Fibroblast of lung (primary cell): ENCODE data around the gene FOXI1. TPM values are rescaled to one million over a fixed set of nuclear protein-coding genes. Genes with fewer than 3 reads are reported as not detected.
A peak's percentile ranks its signal among the peaks of the same experiment; 100 is the strongest.

Experiments used
- DNase-seq, 2 donors: peaks; one replicate each; pipeline versions ENCODE4 v3.0.0 to v3.0.0-alpha.2; 2010; ENCODE audit warnings: low read depth in 2 of 2
- H2AFZ ChIP-seq: 2 replicates; pipeline ENCODE4 v1.5.1; 2012; ENCODE audit warnings: low read length, control low read depth, inconsistent platforms
- H3K27ac ChIP-seq: 2 replicates; pipeline ENCODE4 v1.5.1; 2011; ENCODE audit warnings: low read length, control low read depth; ENCODE audit not compliant: insufficient read depth
- H3K27me3 ChIP-seq: 2 replicates; pipeline ENCODE4 v1.5.1; 2011; ENCODE audit warnings: mild to moderate bottlenecking, low read length; ENCODE audit not compliant: control insufficient read depth, insufficient read depth
- H3K36me3 ChIP-seq: 2 replicates; pipeline ENCODE4 v1.5.1; 2011; ENCODE audit warnings: low read length; ENCODE audit not compliant: control insufficient read depth, insufficient read depth
- H3K4me1 ChIP-seq: 2 replicates; pipeline ENCODE4 v1.5.1; 2011; ENCODE audit warnings: low read length; ENCODE audit not compliant: control insufficient read depth, insufficient read depth; ENCODE audit errors: extremely low read depth
- H3K4me2 ChIP-seq: 2 replicates; pipeline ENCODE4 v1.5.1; 2011; ENCODE audit warnings: low read length, control low read depth; ENCODE audit not compliant: insufficient read depth; ENCODE audit errors: extremely low read depth
- H3K4me3 ChIP-seq, 4 experiments: fragments of 200-600 bp in 1 of 4; sonication (generic) in 1 of 4; replicated peaks in 1 of 4; 2 replicates each; pipeline ENCODE4 v1.5.1; 2011 to 2016; ENCODE audit warnings: low read length in 4 of 4, low read depth in 3 of 4, mild to moderate bottlenecking in 3 of 4, control low read depth in 2 of 4, inconsistent platforms in 1 of 4, mixed read lengths in 1 of 4; ENCODE audit not compliant: insufficient read depth in 1 of 4; ENCODE audit errors: control extremely low read depth in 1 of 4
- H3K79me2 ChIP-seq: 2 replicates; pipeline ENCODE4 v1.5.1; 2012; ENCODE audit warnings: mild to moderate bottlenecking, low read length, inconsistent platforms; ENCODE audit not compliant: control insufficient read depth, insufficient read depth
- H3K9ac ChIP-seq: 2 replicates; pipeline ENCODE4 v1.5.1; 2011; ENCODE audit warnings: mild to moderate bottlenecking, low read length, control low read depth; ENCODE audit not compliant: insufficient read depth
- H3K9me3 ChIP-seq: 2 replicates; pipeline ENCODE4 v1.5.1; 2012; ENCODE audit warnings: low read depth, low read length; ENCODE audit not compliant: control insufficient read depth, insufficient read depth
- H4K20me1 ChIP-seq: 2 replicates; pipeline ENCODE4 v1.5.1; 2011; ENCODE audit warnings: low read length; ENCODE audit not compliant: control insufficient read depth, insufficient read depth; ENCODE audit errors: extremely low read depth
- EZH2 ChIP-seq: IDR thresholded peaks from 2 replicates; pipeline ENCODE4 v1.5.1; 2012; ENCODE audit warnings: low read length, control low read depth, mild to moderate bottlenecking; ENCODE audit errors: missing control alignments
- polyA plus RNA-seq, 2 donors: library from polyadenylated mRNA; depleted of rRNA in 1 of 2; stranded (reverse) in 1 of 2; unstranded in 1 of 2; fragments of >200 nt; gene quantifications; 2 replicates each; pipeline ENCODE4 v1.2.1, GENCODE V29; 2011 to 2012; ENCODE audit warnings: missing spikeins in 1 of 2
- total RNA-seq: library from RNA; depleted of rRNA; stranded (reverse); fragments of >200 nt; gene quantifications from 2 replicates; pipeline ENCODE4 v1.2.1, GENCODE V29; 2014
- TF ChIP-seq, protein P1 (sequence below), 2 donors: IDR thresholded peaks in 1 of 2; conservative IDR thresholded peaks in 1 of 2; 1 replicate in 1 of 2; 2 replicates in 1 of 2; pipeline ENCODE4 v1.5.1; 2011 to 2012; ENCODE audit warnings: low read length in 2 of 2, control low read depth in 1 of 2, inconsistent platforms in 1 of 2, low read depth in 1 of 2, mild to moderate bottlenecking in 1 of 2

Gene FOXI1
- total and polyA plus RNA-seq, 2 donors (not counting 1 experiment from before 2014, with no cell fraction given): not detected

DNA sequence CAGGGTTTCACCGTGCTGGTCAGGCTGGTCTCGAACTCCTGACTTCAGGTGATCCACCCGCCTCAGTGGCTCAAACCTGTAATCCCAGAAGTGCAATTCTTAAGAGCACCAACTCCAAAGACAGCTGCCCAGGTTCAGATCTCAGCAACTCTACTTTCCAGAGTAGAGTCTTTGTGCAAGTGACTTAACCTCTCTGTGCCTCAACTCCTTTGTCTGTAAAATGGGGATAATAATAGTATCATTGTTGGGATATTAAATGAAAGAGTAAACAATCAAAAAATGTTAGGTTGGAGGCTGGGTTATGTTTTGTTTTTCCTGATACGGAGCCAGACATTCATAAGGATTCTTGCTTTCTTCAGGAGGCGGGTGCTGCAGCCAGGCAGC is 45.0 kb downstream of the FOXI1 start:
- Histone ChIP-seq H3K36me3 (no peaks in the 10 kb centered on the region), H3K9ac (no peak overlapping the region), H3K27ac (no peak overlapping the region), H3K79me2 (no peaks in the 10 kb centered on the region), H3K4me2 (no peak overlapping the region), H4K20me1 (no peaks in the 10 kb centered on the region), H3K9me3 (no peaks in the 10 kb centered on the region), H3K4me1 (no peaks in the 10 kb centered on the region), H2AFZ (no peak overlapping the region), H3K27me3 (no peaks in the 10 kb centered on the region), H3K4me3 (no peak overlapping the region)
- DNase-seq: no peak
- no peak for TF ChIP-seq EZH2
- TF ChIP-seq, protein P1, sequence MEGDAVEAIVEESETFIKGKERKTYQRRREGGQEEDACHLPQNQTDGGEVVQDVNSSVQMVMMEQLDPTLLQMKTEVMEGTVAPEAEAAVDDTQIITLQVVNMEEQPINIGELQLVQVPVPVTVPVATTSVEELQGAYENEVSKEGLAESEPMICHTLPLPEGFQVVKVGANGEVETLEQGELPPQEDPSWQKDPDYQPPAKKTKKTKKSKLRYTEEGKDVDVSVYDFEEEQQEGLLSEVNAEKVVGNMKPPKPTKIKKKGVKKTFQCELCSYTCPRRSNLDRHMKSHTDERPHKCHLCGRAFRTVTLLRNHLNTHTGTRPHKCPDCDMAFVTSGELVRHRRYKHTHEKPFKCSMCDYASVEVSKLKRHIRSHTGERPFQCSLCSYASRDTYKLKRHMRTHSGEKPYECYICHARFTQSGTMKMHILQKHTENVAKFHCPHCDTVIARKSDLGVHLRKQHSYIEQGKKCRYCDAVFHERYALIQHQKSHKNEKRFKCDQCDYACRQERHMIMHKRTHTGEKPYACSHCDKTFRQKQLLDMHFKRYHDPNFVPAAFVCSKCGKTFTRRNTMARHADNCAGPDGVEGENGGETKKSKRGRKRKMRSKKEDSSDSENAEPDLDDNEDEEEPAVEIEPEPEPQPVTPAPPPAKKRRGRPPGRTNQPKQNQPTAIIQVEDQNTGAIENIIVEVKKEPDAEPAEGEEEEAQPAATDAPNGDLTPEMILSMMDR (conservative IDR thresholded peaks at IDR 0.05 in 1 of 2, IDR thresholded peaks at IDR 0.05 in 1 of 2; ENCODE audit: low read depth in 1 of 2, low read length in 2 of 2): no peak

DNA sequence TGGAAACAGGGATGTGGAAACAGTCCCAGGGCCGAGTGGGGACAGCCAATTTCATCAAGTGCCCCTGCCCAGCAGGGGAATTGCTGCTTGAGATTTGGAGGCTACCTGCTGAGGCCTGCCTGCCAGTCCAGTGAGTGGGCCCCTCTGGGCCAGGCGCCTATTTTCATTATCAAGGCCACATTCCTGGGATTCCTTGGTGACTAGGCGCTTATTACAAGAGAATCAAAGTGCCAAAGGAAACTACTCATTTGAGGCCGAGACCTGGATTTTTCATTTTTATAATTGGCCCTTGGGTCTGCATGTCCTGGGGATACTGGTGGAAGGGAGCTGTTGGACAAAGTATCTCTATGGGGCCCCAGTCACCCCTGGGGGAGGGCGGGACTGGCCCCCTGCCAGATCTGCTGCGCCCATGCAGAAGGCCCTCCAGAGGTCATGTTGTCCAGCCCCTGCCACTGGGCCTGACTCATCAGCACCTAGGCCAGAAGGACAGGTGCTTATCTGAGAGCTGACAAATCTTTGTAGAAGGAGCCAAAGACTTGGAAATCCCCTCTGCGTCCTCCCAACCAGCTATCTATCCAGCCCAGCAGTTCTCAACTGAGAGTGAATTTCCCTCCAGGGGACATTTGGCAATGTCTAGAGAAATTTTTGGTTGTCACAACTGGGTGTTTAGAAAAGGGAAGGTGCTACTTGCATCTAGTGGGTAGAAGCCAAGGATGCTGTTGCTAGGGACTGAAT is 45.6 kb downstream of the FOXI1 start:
- no peaks in the 10 kb centered on the region for H3K79me2 ChIP-seq
- H3K4me2 ChIP-seq: no peak overlapping the region
- no peaks in the 10 kb centered on the region for H3K4me1 ChIP-seq
- H3K27me3 ChIP-seq: no peaks in the 10 kb centered on the region
- H3K9ac ChIP-seq: no peak overlapping the region
- no peaks in the 10 kb centered on the region for H3K9me3 ChIP-seq
- H4K20me1 ChIP-seq: no peaks in the 10 kb centered on the region
- H3K36me3 ChIP-seq: no peaks in the 10 kb centered on the region
- H2AFZ ChIP-seq: no peak overlapping the region
- no peak overlapping the region for H3K27ac ChIP-seq
- DNase-seq: peak; percentile 21 to 90
- no peak overlapping the region for H3K4me3 ChIP-seq
- TF ChIP-seq, protein P1 (conservative IDR thresholded peaks at IDR 0.05 in 1 of 2, IDR thresholded peaks at IDR 0.05 in 1 of 2; ENCODE audit: low read depth in 1 of 2, low read length in 2 of 2): no peak
- TF ChIP-seq EZH2: no peak

DNA sequence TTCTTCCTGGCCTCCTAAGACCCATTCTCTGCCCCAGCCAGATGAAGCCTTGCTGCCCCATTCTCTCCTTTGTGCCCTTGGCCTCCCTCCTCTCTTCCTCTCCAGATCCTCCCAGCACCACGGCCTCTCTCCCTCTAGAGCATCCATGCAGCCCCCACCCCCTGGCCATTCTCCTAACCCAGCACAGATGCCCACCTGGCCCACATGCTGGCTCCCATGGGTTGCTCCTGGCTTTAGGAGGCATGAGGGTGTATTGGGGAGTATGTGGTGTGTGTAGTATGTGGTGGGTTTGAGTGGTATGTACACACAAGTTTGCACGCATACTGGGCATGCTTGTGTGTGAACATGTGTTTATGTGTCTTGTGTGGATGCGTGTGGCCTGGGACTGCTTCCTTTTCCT is 47.1 kb downstream of the FOXI1 start:
- Histone ChIP-seq H3K79me2 (no peaks in the 10 kb centered on the region), H4K20me1 (no peaks in the 10 kb centered on the region), H3K27ac (no peak overlapping the region), H3K4me1 (no peaks in the 10 kb centered on the region), H3K4me2 (no peak overlapping the region), H3K27me3 (no peaks in the 10 kb centered on the region), H3K4me3 (no peak overlapping the region), H3K9ac (no peak overlapping the region), H3K9me3 (no peaks in the 10 kb centered on the region), H3K36me3 (no peaks in the 10 kb centered on the region), H2AFZ (no peak overlapping the region)
- DNase-seq: no peak
- TF ChIP-seq, protein P1 (conservative IDR thresholded peaks at IDR 0.05 in 1 of 2, IDR thresholded peaks at IDR 0.05 in 1 of 2; ENCODE audit: low read depth in 1 of 2, low read length in 2 of 2): no peak
- no peak for TF ChIP-seq EZH2
